ENCODE data around the gene GPR158.

- no peak for TF ChIP-seq CTCF (IDR thresholded peaks at IDR 0.05; ENCODE audit: insufficient read depth, low read length, poor library complexity, severe bottlenecking)
- no peak for TF ChIP-seq EZH2phosphoT487 (conservative IDR thresholded peaks at IDR 0.05; ENCODE audit: low read length)
Measured at GRCh38 chr10:25383686-25384085, 208.9 kb downstream of the GPR158 start.
